HG02852 (cell line): ENCODE data around the gene SLC17A6.

ENCODE experiments used
- ATAC-seq: cut with Tn5 transposase; IDR thresholded peaks from one replicate; pipeline ENCODE4 v1.9.1; 2021; ENCODE audit warnings: mild to moderate bottlenecking, moderate library complexity; ENCODE audit not compliant: unreplicated experiment

Gene SLC17A6

DNA sequence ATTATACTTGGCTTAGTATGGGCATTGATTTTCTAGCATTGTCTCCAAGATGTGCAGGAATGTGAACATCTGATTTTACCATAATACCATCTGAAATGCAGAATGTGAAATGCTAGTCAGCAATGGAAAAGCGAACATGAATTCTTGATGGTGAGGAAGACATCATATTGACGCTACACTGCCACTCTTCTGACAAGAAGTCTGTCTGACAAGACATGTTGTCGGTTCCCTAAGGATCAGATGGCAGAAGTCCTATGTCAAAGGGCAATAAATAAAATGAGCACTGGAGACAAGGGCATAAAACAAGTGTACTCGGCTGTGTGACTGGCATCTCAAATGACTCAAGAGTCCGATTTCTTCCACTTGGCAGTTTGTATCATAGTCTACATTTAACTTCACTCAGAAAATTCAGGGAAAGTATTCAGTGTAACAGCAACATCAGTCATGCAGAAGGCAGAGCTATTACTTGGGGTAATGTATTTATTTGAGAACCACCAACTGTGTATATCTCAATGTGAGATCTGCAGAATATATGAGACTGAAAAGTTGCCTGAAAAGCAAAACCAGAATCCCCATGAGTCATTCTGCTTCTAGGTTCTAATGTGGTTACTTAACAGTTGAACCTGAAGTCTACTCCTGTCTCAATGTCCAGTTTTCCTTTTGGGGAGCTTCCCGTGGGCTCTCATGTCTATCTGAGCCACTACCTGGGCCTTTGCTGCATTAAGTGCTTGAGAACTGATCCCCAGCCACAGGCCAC lies 51.5 kb downstream of the SLC17A6 start:
- ATAC-seq, result no peak

DNA sequence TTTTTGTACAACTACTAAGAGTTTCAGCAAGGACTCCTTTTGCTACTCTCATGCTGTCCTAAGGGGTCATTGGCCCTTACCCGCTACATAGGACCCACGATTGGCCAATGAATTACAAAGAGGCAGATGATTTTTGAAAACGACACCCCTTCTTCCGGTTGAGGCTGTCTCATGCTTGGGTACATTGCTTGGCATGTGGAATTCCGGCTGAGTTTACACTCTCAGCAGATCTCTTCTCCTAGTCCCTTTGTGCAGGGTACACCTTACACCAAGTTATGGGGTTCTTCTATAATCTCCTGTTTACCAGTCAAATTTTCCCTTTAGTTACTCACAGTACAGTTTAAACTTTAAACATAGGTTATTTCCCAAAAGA lies 52.1 kb downstream of the SLC17A6 start:
- no peak for ATAC-seq

DNA sequence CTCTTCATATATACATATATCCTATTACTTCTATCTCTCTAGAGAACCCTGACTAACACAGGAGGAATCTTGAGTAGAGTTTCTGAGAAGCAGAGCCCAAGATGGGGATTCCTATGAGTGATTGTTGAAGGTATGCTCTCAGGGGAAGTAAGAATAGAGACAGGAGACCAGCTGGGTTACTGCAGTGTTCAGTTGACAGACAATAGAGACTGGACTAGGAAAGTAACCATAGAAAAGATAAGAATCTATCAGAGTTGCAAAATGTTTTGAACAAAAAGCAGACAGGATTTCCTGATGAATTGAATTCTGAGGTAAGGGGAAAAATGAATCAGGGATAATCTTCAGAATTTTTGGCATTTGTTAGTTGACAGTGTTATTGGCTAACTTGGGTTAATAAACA lies 54.4 kb downstream of the SLC17A6 start:
- no peak for ATAC-seq

DNA sequence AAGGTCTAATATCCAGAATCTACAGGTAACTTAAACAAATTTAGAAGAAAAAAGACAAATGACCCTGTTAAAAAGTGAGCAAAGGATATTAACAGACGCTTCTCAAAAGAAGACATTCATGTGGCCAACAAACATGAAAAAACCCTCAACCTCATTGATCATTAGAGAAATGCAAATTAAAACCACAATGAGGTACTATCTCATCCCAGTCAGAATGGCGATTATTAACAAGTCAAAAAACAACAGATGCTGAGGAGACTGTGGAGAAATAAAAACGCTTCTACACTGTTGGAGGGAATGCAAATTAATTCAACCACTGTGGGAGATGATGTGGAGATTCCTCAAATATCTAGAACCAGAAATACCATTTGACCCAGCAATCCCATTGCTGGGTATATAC lies 67.2 kb downstream of the SLC17A6 start:
- ATAC-seq, result no peak

DNA sequence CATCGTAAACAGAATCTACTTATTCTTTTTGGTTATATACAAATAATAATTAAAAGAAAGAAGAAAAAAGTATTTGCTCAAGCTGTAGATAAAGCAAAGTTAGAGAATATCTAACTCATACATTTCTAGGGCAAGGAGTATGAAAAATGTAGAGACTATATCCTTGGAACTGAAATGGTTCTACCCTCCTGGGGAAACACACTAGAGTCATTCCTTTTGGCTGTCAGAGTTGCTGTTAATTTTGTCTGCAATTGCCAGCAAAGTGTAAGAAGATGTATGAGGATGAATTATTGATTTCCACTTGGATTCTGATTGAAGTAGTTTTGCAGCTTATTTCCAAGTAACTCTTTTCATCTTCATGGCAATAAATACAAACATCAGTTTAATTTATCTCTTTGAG lies 69.1 kb downstream of the SLC17A6 start:
- ATAC-seq, result no peak

DNA sequence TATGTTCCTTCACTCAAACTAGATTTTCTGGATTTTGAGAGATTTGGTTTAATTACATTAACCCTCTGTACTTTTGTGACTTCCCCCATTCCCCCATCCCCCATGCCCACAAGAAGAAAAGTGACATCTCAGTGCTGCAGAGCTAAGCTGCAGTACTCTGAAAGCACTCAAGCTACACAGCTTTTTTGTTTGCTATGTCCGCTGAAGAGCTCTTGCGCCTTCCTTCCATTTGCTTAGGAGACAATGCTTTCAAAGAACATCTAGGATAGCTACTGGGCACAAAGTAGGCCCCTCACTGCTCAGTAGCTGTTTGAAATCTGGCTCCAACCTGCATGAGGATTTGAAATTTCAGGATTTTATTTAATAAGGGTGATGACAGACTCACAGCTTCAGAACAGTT lies 69.7 kb downstream of the SLC17A6 start:
- no peak for ATAC-seq

DNA sequence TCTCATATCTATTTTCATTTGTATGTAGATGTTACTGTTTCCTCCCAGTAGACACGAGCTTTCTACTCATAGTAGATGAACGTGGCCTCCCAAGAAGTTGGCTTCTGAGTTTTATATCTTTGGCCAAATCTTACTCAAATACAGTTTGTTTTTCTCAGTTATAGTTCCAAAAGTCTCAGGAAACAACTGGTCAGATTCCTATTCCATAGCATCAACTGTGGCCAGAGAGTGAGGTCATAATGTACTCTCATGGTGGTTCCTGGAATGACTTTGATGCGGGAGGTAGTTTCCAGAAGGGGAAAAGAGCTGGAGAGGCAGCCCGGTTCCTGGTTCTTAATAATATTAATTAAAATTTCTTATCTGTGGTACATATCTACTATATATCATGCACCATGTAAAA lies 77.3 kb downstream of the SLC17A6 start:
- no peak for ATAC-seq

DNA sequence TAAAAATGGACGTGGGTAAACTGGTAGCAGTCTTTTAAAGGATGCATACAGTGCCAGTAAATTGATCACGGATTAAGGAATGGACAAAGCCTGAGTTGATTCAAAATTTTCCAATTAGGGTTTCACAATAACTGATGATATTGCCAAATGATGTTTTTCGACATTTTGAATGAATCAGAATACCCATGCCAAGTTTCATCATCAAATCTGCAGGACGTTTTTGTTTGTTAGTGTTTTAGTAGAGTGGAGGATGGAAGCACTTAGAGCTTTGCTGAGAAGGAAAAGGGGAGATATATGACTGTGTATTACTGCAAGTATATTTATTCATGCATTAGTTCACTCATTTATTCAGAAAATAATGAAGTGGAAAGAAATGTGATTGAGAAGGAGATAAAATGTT lies 78.3 kb downstream of the SLC17A6 start:
- ATAC-seq, result no peak

DNA sequence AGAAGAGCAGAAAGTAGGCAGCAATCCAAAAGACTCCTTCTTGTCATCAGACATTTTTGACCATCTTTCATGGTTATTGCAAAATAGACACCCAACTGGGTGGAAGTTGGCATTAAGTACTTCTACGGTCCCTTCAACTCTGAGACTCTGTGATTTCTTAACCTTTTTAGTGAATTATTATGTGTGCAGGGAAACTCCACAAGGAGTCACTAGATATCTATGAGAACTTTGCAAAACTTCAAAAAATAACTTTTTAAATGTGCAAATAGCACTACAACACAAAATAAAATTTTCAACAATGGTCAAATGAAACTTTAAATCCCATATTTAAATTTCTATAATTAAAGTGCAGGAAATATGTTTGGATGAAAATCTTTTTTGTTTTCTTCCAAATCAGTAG lies 88.7 kb downstream of the SLC17A6 start:
- no peak for ATAC-seq
